ENCODE results near the gene SLC28A3.

Gene SLC28A3

DNA sequence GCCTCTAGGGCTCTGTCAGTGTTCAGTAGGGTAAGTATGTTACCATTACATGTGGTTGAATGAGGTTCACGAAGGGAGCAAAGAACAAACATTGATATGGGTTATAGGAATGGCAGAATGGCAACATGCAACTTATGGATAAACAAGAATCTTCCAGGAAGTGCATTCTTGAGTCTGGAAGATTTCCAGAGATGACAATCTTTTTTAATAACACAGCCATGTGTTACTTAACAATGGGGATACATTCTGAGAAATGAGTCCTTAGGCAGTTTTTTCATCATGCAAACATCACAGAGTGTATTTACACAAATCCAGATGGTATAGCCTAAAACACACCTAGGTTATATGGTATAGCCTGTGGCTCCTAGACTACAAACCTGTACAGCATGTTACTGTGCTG is 9.1 kb upstream of the SLC28A3 start:
- H3K4me3 ChIP-seq (ENCODE audit: control insufficient read depth, low read depth, low read length), result no peak overlapping the region
- TF ChIP-seq, protein P1, sequence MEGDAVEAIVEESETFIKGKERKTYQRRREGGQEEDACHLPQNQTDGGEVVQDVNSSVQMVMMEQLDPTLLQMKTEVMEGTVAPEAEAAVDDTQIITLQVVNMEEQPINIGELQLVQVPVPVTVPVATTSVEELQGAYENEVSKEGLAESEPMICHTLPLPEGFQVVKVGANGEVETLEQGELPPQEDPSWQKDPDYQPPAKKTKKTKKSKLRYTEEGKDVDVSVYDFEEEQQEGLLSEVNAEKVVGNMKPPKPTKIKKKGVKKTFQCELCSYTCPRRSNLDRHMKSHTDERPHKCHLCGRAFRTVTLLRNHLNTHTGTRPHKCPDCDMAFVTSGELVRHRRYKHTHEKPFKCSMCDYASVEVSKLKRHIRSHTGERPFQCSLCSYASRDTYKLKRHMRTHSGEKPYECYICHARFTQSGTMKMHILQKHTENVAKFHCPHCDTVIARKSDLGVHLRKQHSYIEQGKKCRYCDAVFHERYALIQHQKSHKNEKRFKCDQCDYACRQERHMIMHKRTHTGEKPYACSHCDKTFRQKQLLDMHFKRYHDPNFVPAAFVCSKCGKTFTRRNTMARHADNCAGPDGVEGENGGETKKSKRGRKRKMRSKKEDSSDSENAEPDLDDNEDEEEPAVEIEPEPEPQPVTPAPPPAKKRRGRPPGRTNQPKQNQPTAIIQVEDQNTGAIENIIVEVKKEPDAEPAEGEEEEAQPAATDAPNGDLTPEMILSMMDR (IDR thresholded peaks at IDR 0.05; ENCODE audit: control insufficient read depth, insufficient read depth, low read depth, low read length, missing control alignments), result no peak
- DNase-seq (ENCODE audit: low read depth), result no peak

- TF ChIP-seq, protein P1 (IDR thresholded peaks at IDR 0.05; ENCODE audit: control insufficient read depth, insufficient read depth, low read depth, low read length, missing control alignments), result no peak
- no peak overlapping the region for H3K4me3 ChIP-seq (ENCODE audit: control insufficient read depth, low read depth, low read length)
- no peak for DNase-seq (ENCODE audit: low read depth)
These were observed 2.6 kb upstream of the SLC28A3 start for GRCh38 chr9:84343111-84343521.

- TF ChIP-seq, protein P1 (IDR thresholded peaks at IDR 0.05; ENCODE audit: control insufficient read depth, insufficient read depth, low read depth, low read length, missing control alignments), result no peak
- no peak for DNase-seq (ENCODE audit: low read depth)
- H3K4me3 ChIP-seq (ENCODE audit: control insufficient read depth, low read depth, low read length), result no peak overlapping the region
These were observed 596 bp downstream of the SLC28A3 start for GRCh38 chr9:84339962-84340361.

- TF ChIP-seq, protein P1 (IDR thresholded peaks at IDR 0.05; ENCODE audit: control insufficient read depth, insufficient read depth, low read depth, low read length, missing control alignments), result no peak
- no peak overlapping the region for H3K4me3 ChIP-seq (ENCODE audit: control insufficient read depth, low read depth, low read length)
- DNase-seq (ENCODE audit: low read depth), result no peak
These were observed 1.1 kb downstream of the SLC28A3 start for GRCh38 chr9:84339503-84339902.

DNA sequence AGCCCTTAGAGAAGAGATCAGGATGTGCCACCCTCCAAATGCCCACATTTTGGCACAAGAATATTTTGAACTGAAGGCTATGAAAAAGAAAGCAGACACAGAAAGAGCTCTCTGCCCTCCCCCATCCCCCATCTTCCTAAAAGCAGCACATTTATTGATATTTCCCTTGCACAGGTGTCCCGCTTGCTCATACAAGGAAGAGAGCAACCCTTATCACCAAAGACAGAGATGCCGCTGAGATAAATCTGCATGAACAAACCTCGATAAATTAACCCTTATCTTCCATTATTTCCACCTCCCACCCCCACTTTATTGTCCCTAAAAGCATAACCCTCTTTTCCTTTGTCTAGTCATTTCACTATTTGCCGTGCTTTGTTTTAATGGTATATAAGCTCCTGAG is 1.8 kb downstream of the SLC28A3 start:
- no peak for DNase-seq (ENCODE audit: low read depth)
- no peak overlapping the region for H3K4me3 ChIP-seq (ENCODE audit: control insufficient read depth, low read depth, low read length)
- TF ChIP-seq, protein P1 (IDR thresholded peaks at IDR 0.05; ENCODE audit: control insufficient read depth, insufficient read depth, low read depth, low read length, missing control alignments), result no peak

GRCh38 chr9:84337252-84337651 is 3.3 kb downstream of the SLC28A3 start:
- TF ChIP-seq, protein P1 (IDR thresholded peaks at IDR 0.05; ENCODE audit: control insufficient read depth, insufficient read depth, low read depth, low read length, missing control alignments), result no peak
- no peak overlapping the region for H3K4me3 ChIP-seq (ENCODE audit: control insufficient read depth, low read depth, low read length)
- no peak for DNase-seq (ENCODE audit: low read depth)

Measured in AG09309 (cell line).